Endodermal cell (in vitro differentiated cells): ENCODE measurements around the gene VTI1A. TPM values are rescaled to one million over a fixed set of nuclear protein-coding genes. Genes with fewer than 3 reads are reported as not detected.

ENCODE experiments used
- DNase-seq: peaks from one replicate; pipeline ENCODE4 v3.0.0-alpha.2; 2017
- H3K27ac ChIP-seq: 2 replicates; pipeline ENCODE4 v1.5.1; 2013; ENCODE audit warnings: mild to moderate bottlenecking, low read depth, low read length, moderate library complexity
- H3K27me3 ChIP-seq: 2 replicates; pipeline ENCODE4 v1.6.1; 2013; ENCODE audit warnings: mild to moderate bottlenecking, low read length, moderate library complexity; ENCODE audit not compliant: insufficient read depth, control insufficient read depth, poor library complexity, severe bottlenecking
- H3K36me3 ChIP-seq: 2 replicates; pipeline ENCODE4 v1.7.0; 2013; ENCODE audit warnings: mild to moderate bottlenecking, low read length, moderate library complexity; ENCODE audit not compliant: control insufficient read depth, insufficient read depth
- H3K4me1 ChIP-seq: one replicate; pipeline ENCODE4 v1.7.0; 2013; ENCODE audit warnings: low read length; ENCODE audit not compliant: control insufficient read depth, insufficient read depth
- H3K4me3 ChIP-seq: 2 replicates; pipeline ENCODE4 v1.5.1; 2013; ENCODE audit warnings: mild to moderate bottlenecking, low read length, moderate library complexity
- H3K9ac ChIP-seq: 2 replicates; pipeline ENCODE4 v1.6.1; 2013; ENCODE audit warnings: mild to moderate bottlenecking, low read length, moderate library complexity; ENCODE audit not compliant: poor library complexity, severe bottlenecking; ENCODE audit errors: extremely low read depth
- H3K9me3 ChIP-seq: 2 replicates; pipeline ENCODE4 v1.6.1; 2013; ENCODE audit warnings: mild to moderate bottlenecking, low read length, moderate library complexity; ENCODE audit not compliant: control insufficient read depth
- H3K27ac Mint-ChIP-seq: 2 replicates; pipeline ENCODE4 v1.8.0; 2020; ENCODE audit warnings: mixed read lengths
- H3K27me3 Mint-ChIP-seq: 2 replicates; pipeline ENCODE4 v1.8.0; 2021; ENCODE audit warnings: mild to moderate bottlenecking, mixed read lengths; ENCODE audit not compliant: insufficient read depth
- H3K36me3 Mint-ChIP-seq: 2 replicates; pipeline ENCODE4 v1.8.0; 2020; ENCODE audit warnings: low read depth, mixed read lengths
- H3K4me1 Mint-ChIP-seq: 2 replicates; pipeline ENCODE4 v1.8.0; 2020; ENCODE audit warnings: mixed read lengths
- H3K4me3 Mint-ChIP-seq: 2 replicates; pipeline ENCODE4 v1.8.0; 2020; ENCODE audit warnings: mild to moderate bottlenecking, moderate library complexity, mixed read lengths
- H3K9me3 Mint-ChIP-seq: 2 replicates; pipeline ENCODE4 v1.8.0; 2020; ENCODE audit warnings: mild to moderate bottlenecking, mixed read lengths
- CTCF ChIP-seq: fragments of 200-600 bp; sonication (generic); conservative IDR thresholded peaks from 2 replicates; pipeline ENCODE4 v1.5.0; 2021; ENCODE audit warnings: antibody characterized with exemption, mild to moderate bottlenecking
- WGBS, 2 experiments: methylation state at CpG; one replicate each; pipeline versions ENCODE4 v1.1.5 to v1.1.7; 2013; ENCODE audit warnings: missing lambda C conversion rate in 2 of 2, mixed read lengths in 1 of 2; ENCODE audit not compliant: insufficient coverage in 1 of 2, insufficient read length in 1 of 2; 5-methylcytosine and 5-hydroxymethylcytosine counted together
- total RNA-seq, 2 donors: library from RNA; stranded (reverse); fragmentation: NEBNext Ultra II Directional in 1 of 2; extraction: Animal tissue kit (Norgen Biotek cat#: 25700) in 1 of 2; gene quantifications; 2 replicates in 1 of 2; 3 replicates in 1 of 2; pipeline ENCODE4 v1.2.1, GENCODE V29; 2021

VTI1A gene
- total RNA-seq, 2 donors from 2014 or later, result 27.0 to 29.9 TPM

DNA sequence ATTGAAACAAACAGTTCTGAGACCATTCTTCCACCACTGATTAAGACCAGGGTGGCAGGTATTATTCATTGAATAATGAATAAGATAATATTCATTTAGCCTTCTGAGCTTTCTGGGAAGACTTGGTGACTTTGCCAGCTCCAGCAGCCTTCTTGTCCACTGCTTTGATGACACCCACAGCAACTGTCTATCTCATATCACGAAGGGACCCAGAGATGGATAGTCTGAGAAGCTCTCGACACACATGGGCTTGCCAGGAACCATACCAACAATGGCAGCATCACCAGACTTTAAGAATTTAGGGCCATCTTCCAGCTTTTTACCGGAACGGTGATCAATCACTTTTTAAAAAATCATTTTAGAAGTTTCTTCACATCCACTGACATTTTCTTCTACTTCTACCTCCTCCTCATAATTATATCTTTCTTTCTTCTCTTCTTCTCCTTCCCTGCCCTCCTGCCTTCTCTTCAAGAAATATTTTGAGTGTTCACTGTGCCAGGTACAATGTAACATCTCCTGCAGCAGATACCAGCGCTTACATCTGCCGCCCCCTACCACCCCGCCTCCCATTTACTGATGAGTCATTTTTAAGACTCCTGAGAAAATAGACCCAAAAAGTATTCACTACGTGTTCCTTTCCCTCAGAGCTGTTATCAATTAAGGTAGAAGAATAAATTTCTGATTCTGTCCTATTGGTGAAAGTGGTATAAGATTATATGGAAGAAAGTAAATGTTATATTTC, 101.7 kb downstream of the VTI1A start:
- Mint-ChIP-seq H3K9me3 (peaks cover 3% of the 10 kb centered on the region), H3K27ac (no peak overlapping the region), H3K4me3 (no peak overlapping the region), H3K36me3 (no peaks in the 10 kb centered on the region), H3K27me3 (no peaks in the 10 kb centered on the region), H3K4me1 (peaks cover 4% of the 10 kb centered on the region)
- no peaks in the 10 kb centered on the region for H3K9me3 ChIP-seq
- H3K27ac ChIP-seq, result no peak overlapping the region
- DNase-seq, result no peak
- no peak overlapping the region for H3K9ac ChIP-seq
- H3K36me3 ChIP-seq, result no peaks in the 10 kb centered on the region
- no peaks in the 10 kb centered on the region for H3K27me3 ChIP-seq
- no peak overlapping the region for H3K4me3 ChIP-seq
- no peaks in the 10 kb centered on the region for H3K4me1 ChIP-seq
- no peak for TF ChIP-seq CTCF
- 92% methylated on average over 6 to 8 of the region's 8 CpGs for whole genome bisulfite sequencing, 2 experiments

GRCh38 chr10:112552593-112553110, 105.6 kb downstream of the VTI1A start:
- 74 to 92% methylated on average over 2 to 4 of the region's 4 CpGs for WGBS, 2 experiments
- H3K9me3 ChIP-seq, result no peaks in the 10 kb centered on the region

GRCh38 chr10:112553315-112553714, 106.3 kb downstream of the VTI1A start:
- no peak overlapping the region for H3K27ac Mint-ChIP-seq
- no peaks in the 10 kb centered on the region for H3K9me3 Mint-ChIP-seq
- Histone ChIP-seq H3K27ac (no peak overlapping the region), H3K27me3 (no peaks in the 10 kb centered on the region), H3K4me3 (no peak overlapping the region), H3K9ac (no peak overlapping the region), H3K9me3 (no peaks in the 10 kb centered on the region), H3K36me3 (no peaks in the 10 kb centered on the region), H3K4me1 (no peaks in the 10 kb centered on the region)
- peaks cover 10% of the 10 kb centered on the region for H3K4me1 Mint-ChIP-seq
- WGBS, 2 experiments, result 94 to 100% methylated on average over 1 to 3 of the region's 3 CpGs
- DNase-seq, result no peak
- no peak for TF ChIP-seq CTCF
- no peaks in the 10 kb centered on the region for H3K36me3 Mint-ChIP-seq
- no peaks in the 10 kb centered on the region for H3K27me3 Mint-ChIP-seq
- H3K4me3 Mint-ChIP-seq, result no peak overlapping the region

More at GRCh38 chr10:112552593-112553110, 105.6 kb downstream of the VTI1A start:
- H3K27me3 ChIP-seq, result no peaks in the 10 kb centered on the region
- no peaks in the 10 kb centered on the region for H3K36me3 ChIP-seq
- no peak overlapping the region for H3K27ac ChIP-seq
- Mint-ChIP-seq H3K27ac (no peak overlapping the region), H3K4me3 (no peak overlapping the region), H3K4me1 (peaks cover 6% of the 10 kb centered on the region), H3K36me3 (no peaks in the 10 kb centered on the region), H3K27me3 (no peaks in the 10 kb centered on the region), H3K9me3 (no peaks in the 10 kb centered on the region)
- no peak overlapping the region for H3K9ac ChIP-seq
- no peaks in the 10 kb centered on the region for H3K4me1 ChIP-seq
- no peak for DNase-seq
- no peak for TF ChIP-seq CTCF
- no peak overlapping the region for H3K4me3 ChIP-seq
